ENCODE results near the gene ADARB2.

Gene ADARB2

DNA sequence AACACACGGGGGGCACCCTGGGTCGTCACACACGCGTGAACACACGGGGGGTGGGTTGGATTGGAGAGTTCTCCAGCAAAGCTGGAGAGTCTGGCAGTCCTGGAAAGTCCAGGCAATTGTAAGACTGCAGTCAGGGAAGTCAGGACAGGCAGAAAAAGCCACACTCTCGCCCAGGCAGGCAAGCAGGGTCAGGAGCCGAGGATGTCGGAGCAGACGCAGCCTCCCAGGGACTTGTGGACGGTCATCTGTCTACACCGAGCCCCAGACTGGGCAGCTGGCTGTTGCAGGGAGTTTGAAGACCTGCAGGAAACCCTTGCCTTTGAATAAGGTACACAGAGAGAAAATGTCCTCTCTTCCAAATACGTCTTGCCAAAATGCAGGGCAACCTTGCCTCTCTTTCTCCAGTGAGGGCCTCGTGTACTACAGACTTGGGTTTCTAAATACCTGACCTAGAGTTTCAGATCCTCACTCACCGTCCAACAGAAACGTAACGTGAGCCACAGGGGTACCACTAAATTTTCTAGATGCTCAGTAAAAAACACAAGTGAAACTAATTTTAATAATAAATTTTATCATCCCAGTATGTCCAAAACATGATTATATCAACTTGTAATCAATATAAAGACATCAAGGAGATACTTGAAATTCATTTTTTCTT lies 176.7 kb downstream of the ADARB2 start:
- no peak for DNase-seq

DNA sequence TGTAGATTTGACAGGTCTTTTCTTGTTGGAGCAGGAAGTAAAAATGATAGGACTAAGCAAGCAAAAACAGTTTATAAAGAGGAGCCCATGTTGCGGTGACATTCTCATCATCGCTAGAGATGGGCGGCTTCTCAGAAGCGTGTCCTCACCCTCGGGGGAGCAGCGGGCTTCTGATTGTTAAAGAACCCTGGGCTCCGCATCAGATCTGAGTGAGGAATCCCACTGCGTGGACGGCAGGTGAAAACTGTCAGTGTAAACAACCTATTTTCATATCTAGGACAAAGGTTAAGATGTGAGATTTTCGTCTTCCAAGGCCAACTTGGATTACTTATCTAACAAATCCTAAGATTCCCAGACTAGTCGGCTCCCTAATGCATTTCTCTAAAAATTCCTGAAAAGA lies 177.6 kb downstream of the ADARB2 start:
- DNase-seq = no peak

DNA sequence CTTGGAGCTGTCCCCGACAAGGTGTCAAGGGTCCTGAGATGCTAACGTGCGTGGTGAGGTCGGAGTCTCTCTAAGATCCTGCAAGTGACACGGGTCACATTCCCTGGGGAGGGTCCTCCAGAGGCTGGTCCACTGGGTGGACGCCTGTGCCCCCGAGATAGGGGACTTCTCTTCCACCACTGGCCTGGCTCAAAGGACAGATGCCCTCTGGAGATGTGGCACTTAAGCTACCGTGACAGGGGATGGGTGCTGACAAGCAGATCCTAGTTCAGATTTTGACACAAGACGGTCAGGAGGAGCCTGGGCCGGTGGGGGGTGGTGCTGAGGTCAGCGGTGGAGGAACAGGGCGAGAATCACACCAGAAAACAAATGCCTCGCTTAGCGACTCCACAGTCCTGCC lies 178.0 kb downstream of the ADARB2 start:
- no peak for DNase-seq

DNA sequence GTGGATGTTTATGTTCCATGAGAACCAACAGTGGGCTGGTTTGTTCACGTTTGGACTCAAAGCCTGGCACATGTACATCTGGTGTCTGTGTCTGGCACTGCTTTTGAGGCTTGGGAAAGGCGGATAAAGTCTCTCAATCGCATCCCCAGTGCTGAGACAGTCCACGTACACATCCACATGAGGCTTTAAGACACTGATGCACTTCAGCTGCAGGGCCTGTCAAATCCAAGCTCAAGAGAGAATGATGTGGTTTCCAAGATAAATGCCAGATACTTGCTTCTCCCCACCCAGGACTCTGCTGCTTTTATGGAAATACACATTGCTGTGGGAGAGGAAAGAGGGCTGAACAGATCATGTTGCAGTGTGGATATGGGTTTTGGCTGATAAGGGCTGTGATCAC lies 178.4 kb downstream of the ADARB2 start:
- DNase-seq = no peak

DNA sequence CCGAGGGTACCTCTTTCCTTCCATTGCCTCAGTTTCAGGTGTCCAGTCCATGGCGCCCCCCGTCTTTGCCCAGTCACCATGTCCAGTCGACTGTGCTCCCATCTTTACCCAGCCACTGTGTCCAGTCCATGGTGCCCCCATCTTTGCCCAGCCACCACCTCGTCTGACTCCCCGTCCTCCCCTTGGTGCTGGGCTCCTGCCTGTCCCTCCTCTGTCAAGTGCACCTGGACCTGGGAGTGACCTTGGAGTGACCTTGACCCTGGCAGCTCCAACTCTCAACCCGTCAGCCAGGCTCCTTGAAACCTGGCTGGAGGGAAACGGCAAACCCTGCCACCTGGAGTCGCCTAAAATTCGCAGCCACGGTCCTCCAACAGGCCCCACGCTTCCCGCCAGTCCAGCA lies 180.2 kb downstream of the ADARB2 start:
- no peak for DNase-seq

DNA sequence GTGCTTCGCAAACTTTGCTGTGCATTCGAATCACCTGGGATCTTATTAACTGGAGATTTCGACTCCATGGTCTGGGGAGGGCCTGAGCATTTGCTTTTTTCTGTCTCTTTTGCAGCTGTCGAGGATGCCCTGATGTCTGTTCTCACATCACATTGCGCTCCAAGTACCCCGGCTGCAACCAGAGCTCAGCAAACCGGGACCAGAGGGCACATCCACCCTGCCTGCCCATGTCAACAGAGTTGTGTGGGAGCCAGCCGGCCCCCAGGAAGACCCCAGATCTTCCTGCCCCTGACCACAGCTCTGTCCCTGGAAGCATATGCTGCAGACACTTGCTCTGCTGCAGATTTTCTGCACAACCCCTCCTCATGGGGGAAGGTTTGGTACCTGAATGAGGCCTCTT lies 180.8 kb downstream of the ADARB2 start:
- DNase-seq = no peak

DNA sequence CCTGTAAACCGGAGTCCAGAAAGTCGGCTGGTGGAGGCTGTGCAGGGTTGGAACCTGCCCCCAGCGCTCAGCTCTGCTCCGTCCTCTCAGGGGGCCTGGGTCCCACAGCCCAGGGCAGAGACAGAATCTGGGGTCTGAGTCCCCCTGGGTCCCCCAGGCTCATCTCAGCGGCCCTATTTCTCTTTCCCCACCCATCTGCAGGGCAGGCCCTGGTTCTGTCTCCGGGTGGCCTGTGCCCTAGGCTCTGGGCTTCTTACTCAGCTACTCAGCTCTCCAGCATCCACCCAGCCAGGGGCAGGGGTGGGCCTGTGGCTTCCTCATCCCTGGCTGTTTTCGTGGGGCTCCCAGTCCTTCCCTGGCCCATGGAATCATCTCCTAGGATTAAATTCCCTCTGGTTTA lies 183.4 kb downstream of the ADARB2 start:
- DNase-seq = no peak

DNA sequence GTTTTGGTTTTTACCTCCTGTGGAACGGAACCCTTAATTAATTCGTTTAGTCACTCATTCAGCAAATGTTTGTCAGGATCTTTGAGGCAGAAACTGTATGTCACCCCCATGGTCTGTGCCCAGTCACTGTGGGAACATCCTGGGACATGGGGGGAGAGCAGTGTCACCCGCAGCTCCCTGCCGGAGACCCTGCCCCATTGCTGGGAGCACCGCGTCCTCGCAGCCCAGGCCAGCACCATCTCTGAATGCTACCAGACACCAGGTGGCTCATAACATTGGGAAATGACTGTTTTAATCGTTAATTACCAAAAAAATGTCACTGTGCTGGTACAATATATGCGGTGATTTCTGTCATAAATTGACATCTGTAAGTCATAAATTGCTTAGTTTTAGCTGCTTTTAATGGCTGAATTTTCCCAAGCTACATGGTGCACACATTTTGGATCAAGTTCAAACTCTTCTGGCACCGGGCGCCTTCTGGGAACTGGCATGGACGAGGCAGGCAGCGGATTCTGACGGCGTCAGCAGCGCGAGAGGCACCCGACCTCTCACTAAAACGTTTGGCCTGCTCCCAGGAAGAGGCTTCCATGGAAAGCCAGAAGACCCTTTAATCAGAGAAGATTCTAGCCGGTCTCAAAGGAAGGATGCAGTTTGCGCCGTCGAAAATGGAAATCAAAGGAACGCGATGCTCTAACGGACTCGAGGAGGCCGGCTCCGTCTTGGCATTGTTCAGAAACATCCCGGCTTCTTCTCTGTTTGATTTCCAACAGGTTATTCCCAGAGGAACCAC lies 184.2 kb downstream of the ADARB2 start:
- no peak for DNase-seq

DNA sequence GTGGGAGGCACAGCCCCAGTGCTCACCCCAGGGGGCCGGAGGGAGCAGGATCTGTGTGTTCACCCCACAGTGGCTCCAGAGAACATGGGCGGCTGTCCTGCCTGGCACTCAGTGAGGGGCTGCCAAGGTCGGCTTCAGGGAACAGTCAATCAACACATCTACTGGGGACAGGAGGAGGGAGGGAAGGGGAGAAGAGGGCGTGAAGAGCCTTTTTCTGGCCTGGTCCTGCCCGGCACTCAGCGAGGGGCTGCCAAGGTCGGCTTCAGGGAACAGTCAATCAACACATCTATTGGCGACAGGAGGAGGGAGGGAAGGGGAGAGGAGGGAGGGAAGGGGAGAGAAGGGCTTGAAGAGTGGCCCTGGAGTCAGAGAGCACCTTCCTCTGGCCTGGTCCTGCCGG lies 184.9 kb downstream of the ADARB2 start:
- DNase-seq = no peak

DNA sequence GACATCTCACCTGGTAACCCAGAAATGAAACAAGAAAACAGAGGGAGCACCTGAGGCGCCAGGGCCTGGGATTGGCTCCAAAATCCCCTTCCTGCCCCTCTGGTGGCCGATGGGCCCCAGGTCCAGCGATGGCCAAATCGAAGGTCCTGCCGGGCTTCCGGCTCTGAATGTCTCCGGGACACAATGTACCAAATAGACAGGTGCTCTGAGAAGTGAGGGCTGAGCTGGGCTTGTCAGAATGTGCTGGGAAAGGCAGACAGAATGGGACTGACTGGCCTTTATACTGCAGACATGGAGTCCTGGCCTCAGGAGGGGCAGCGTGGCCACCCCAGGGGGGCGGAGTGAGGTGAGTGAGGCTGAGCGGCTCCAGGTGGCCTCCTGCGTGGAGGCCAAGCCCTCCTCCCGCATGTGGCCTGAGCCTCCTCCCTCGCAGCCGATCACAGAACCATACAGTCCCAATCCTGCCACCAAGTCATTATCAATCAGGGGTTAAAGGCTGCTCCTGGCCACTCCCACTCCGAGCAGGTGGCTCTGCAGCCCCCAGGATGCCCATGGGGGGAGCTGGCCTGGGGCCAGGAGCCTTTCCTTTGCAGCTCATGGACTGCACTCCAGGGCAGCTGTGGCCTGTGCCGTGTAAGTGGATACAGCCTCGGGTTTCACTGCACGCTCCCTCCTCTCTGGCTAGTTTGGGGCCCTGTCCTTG lies 185.5 kb downstream of the ADARB2 start:
- DNase-seq = no peak

DNA sequence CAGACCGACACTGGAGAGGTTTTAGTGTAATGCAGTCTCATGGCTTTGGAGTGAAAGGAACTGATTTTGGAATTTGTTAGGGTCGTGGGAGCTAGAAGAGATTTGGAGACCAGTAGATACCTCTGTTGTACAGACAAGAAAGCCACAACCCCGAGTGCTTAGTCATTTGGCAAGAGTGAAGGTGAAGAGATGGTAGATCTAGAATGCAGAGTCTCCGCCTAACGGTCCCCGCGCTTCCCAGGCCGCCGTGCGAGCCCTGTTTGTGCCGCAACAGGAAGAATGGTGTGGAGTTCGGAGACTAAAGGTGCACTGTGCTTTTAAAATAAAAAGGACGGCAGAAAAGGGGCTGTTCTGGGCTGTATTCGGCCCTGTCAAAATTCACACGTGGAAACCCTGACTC lies 186.7 kb downstream of the ADARB2 start:
- DNase-seq = no peak

DNA sequence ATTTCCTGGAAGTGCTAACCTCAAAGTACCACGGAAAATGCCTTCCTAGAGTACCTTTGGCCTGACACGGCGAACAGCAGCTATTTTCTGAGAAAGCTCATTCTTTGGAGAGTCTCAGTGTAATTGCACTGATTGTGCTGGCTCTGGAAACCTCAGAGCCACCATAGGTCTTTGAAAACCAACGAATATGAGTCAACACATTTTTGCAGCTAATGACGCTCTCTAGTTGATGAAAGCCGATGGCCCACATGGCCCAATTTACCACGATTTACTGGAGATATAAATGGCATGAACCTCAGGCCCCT lies 187.1 kb downstream of the ADARB2 start:
- DNase-seq = no peak

DNA sequence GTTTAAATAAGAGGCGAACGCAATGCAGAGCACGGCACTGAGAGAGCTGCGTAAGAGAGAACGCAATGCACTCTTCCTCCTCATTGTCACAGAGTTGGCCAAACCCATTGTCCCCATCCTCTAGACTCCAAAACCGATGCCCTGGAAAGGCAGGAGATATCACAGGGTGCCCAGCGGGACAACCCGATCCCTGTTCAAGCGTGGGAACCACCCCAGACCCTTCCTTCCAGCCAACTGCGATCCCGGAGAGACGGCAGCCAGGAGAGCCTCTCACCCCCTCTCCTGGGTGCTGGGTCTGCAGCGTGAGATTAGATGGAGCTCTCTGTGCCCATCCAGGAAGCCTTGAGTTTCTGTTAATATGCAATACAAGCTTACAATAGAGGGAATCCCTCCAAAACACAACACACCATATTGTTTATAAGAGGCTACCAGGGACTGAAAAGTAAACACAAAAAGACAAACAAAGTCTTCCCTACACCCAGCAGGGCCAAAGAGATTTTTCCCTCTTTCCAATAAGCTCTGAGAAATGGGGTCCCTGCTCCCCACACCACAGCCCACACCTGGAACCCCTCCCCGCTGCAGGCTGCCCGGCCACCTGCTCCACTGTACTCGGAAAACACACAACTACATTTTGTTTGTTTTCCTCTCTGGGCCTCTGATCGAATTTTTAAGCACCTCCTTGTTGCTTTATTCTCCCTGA lies 187.6 kb downstream of the ADARB2 start:
- DNase-seq = no peak

DNA sequence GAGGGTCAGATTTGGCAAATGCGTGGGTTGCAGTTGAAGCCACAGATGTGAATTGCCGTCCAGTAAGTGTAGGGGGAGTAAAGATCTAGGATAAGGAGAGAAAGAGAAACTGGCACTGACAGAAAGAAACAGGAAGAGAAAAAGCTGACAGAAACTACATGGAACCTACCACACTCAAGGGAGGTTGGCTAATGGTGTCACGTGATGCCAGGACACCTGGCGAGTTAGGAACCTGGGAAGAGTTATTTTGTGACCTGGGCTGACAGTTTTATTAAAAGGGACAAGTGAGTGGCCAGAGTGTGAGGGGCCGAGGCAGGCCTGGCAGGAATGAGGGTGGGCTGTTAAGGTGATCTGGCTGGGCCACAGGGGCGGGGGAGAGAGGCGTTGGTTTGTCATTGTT lies 188.7 kb downstream of the ADARB2 start:
- no peak for DNase-seq

DNA sequence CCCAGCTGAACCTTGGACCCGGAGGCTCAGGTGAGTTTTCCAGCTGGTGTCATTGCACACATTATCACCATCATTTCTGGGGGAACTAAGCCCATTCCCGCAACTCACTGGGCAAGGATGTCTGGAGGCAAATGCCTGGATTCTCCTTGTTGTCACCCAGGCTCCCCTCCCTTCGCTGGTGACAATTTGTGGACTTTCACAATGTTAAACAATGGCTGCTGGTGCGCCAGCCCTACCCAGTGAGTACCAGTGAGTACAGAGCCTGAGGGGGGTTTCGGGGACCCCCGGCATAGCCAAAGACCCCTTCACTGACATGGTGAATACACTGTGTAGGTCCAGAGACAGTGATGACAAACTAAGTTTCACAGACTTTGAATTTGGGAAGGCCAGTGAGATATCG lies 189.2 kb downstream of the ADARB2 start:
- no peak for DNase-seq

DNA sequence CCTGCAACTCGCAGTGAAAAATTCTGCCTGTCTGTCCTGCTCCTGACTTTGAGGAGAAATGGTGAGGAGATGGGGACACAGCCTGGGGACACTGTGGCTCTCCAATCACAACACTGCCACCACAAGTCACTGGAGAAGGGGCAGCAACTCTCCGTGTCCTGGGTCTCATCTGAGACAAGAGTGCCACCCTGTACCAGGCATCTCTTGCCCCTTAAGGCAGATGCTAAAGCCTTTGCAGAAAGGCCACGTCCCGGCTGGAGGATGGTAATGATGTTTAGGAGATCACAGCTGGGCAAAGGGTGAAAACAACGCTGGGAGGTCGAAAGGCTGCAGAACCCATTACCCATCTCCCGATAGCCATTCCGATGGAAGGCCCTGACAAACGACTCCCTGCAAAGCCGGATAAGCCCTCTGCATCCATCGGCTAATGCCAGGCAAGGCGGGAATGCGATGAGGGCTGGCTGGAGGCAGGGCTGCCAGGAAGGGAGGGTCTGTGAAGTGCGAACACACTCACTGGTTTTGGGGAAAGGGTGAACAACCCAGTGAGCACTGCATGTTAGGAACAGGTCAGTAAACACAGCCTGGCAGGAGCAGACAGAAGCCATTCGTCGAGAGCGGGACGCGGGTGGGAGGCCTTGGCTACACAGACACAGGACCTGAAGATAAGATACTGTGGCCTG lies 190.8 kb downstream of the ADARB2 start:
- DNase-seq = no peak

DNA sequence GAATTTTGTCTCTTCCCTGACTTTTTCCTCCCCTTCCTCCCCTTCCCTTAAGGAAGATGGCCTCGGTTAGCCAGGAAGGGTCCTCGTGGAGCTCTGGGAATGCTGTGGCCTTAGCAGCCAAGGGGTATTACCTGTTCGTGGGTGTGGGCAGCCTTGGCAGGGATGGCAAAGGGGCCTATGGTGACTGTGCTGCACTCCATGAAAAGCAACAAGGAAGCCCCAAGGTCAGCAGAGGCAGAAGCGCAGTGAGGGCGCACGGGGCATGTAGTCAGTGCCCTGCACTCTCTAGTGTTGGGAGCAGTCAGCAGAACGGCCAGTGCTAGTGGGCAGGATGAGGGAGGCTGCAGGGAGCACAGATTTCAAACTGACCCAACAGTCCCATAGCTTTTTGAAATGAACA lies 191.8 kb downstream of the ADARB2 start:
- no peak for DNase-seq

DNA sequence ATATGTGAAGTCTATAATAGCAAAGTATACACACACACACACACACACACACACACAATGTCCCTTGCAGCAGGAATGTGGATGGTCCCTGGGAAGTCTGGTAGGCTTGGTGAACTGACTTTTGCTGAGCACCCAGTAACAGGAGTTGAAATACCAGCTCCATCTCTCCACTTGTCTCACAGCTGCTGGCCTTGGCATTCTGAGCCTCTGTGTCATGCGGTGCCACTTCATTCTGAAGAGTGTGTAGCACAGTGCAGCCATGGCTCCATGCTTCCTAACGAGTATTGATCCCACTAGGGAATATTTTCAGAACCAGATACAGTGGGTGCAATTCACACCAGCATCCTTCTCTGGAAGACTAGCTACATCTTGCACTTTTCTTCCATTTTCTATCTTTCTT lies 192.4 kb downstream of the ADARB2 start:
- DNase-seq = no peak

DNA sequence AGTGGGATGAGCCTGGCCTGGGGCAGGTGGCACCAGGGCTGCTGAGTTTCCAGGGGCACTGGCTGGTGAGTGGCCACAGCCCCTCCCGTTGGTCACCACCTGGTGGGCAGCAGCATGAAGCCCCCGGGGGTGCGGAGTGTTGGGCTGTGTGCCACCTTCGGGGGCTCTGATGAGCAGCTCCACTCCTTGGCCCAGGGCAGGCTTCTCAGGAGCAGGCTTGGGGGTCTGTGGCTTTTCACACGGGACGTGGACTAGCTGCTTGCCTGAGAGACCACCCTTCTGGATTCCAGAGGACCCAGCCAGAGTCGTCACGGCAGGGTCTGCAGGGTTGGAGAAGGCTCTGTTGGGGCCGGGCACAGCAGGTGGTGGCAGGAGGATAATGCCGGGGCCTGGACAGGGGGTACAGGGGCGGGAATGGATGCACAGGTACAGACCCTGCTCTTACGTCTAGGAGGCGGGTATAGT lies 193.1 kb downstream of the ADARB2 start:
- DNase-seq = no peak

DNA sequence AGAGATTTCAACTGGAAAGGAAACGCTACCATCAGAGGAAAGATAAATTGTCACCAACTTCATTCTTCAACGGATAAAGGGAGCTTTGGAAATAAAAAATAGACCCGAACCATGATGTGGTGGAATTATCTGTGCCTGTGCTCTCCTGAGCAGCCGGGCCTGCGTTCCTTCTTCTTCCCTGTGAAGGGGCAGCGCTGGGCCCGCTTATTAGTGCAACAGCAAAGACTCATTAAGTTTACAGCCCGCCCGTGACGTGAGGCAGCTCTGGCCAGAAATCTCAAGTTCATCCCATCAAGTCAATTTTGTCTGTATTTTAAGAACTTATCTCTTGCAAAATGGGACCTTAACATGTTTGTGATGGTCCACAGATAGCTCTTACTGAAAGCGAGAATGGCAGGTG lies 193.7 kb downstream of the ADARB2 start:
- no peak for DNase-seq

DNA sequence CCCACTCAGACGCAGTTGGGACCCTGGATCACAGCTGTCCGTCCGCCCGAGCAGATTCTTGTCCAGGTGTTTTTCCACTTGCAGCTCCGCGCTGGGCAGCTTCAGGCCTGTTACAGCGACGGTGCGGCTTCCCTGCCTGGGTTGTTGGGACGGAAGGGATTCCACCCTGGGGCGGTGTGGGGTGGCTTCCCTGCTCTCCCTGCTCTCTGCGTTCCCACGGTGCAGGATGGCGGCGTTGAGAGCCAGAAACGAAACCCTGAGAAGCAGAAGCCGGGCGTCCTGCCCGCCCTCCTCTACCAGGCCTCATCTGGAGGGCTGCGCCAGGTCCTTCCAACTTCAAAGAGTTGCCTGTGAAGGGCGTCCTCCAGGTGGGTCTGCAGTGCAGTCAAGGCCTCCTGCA lies 194.4 kb downstream of the ADARB2 start:
- no peak for DNase-seq

DNA sequence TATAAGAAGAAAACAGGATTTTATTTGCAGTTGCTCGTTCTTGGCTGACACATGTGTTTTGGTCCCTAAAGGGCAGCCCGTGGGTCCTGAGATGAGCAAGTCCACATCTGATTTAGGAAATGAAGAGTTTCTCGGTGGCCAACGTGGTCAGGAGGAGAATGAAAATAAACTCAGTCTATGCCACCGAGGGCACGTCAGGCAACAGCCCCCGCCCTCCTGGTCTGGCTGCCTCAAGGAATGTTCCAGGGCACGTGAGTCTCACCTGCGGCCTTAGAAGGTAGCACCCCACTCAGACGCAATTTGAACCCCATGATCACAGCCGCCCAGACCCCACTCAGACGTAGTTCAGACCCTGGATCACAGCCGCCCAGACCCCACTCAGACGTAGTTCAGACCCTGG lies 197.2 kb downstream of the ADARB2 start:
- DNase-seq = no peak

DNA sequence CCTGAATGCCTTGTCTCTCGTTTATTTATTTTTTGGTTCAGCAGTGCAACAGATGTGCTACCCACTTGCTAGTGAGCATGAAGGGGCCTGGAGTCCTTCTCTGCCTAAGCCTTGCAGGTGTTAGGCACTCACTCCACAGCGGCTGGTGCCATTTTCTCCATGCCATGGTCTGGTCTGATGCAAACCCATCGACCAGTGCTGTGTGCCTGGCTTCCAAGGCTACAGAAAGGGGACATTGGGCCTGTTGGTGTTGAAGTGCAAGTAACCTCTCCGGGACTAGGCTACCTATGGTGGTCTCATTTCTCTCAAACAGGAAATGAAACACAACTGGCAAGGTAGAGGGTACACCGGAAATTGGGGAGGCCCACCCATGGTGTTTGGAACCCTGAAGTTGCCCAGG lies 198.1 kb downstream of the ADARB2 start:
- no peak for DNase-seq
